ENCODE measurements around the gene ACKR3.

DNA sequence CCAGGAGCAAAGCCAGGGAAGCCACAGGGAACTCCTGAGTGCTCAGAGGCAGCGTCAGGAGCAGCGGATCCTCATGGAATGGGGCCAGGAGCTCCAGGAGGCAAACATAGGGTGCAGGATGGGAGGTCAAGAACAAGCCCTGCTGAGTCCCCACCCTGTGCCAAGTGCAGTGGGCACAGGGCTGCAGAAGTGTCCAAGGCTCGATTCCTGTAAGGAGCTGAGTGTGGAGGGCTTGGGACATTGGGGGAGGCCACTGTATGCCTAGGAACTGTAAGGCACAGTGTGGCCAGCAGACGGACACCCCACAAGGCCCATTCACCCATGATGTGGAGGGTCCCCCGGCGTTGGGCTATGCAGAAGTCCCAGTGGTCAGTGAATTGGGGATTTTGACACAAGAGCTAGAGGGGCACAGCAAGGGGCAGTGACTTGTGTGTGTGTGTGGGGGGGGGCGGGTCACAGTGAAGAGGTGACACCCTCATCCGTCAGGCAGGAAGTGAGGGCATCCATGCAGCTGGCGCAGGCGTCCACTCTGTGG is 55.6 kb downstream of the ACKR3 start:
- TF ChIP-seq, protein P1, sequence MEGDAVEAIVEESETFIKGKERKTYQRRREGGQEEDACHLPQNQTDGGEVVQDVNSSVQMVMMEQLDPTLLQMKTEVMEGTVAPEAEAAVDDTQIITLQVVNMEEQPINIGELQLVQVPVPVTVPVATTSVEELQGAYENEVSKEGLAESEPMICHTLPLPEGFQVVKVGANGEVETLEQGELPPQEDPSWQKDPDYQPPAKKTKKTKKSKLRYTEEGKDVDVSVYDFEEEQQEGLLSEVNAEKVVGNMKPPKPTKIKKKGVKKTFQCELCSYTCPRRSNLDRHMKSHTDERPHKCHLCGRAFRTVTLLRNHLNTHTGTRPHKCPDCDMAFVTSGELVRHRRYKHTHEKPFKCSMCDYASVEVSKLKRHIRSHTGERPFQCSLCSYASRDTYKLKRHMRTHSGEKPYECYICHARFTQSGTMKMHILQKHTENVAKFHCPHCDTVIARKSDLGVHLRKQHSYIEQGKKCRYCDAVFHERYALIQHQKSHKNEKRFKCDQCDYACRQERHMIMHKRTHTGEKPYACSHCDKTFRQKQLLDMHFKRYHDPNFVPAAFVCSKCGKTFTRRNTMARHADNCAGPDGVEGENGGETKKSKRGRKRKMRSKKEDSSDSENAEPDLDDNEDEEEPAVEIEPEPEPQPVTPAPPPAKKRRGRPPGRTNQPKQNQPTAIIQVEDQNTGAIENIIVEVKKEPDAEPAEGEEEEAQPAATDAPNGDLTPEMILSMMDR (IDR thresholded peaks at IDR 0.05): no peak
- TF ChIP-seq POLR2A (IDR thresholded peaks at IDR 0.05) (no peak), EP300 (IDR thresholded peaks at IDR 0.05) (no peak)

All from tibial nerve (tissue), 4 donors.